GM18508 (cell line): ENCODE data around the gene ARHGAP42.
A peak's percentile ranks its signal among the peaks of the same experiment; 100 is the strongest.

Experiments
- ATAC-seq: cut with Tn5 transposase; IDR thresholded peaks from one replicate; pipeline ENCODE4 v1.9.1; 2021; ENCODE audit warnings: moderate number of reproducible peaks; ENCODE audit not compliant: insufficient read depth, unreplicated experiment

ARHGAP42 gene

GRCh38 chr11:100941033-100941432 is 253.9 kb downstream of the ARHGAP42 start:
- ATAC-seq, result no peak

GRCh38 chr11:100942016-100942415 is 254.9 kb downstream of the ARHGAP42 start:
- no peak for ATAC-seq

DNA sequence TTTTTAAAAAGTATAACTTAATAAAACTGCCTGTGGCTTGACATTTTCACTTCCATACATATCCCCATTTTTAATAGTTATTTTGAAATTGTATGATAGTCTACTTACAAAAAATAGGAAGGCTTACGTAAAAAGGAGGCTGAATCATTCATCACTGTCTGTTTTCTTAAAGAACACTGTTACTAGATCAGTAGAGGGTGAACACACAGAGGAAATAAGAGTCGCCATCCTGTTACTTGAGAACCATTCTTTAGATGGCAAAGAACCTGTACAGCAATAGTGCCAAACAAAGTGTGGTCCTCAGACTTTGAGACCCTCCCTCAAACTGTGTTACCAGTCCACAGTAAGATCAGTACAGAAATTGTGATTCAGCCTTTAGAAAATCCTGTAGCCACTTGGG is 261.8 kb downstream of the ARHGAP42 start:
- ATAC-seq, result no peak

DNA sequence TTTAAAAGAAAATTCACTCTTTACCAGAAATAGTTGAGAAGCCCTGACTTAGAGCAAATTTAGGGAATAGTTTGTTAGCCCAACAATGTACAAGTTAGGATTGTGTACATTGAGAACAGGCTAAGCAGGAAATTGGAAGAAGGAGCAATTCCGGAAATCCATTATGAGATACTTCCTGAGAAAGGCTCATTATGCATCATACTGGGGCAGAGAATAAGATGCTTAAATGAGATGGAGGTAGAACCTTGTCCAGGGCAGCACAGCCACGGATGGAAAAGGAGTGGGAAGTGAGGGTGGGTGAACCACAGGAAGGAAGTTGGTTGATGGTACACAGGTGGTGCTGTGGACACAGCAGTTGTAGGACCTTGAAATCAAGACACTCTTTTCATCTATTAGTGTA is 262.4 kb downstream of the ARHGAP42 start:
- ATAC-seq, result no peak

DNA sequence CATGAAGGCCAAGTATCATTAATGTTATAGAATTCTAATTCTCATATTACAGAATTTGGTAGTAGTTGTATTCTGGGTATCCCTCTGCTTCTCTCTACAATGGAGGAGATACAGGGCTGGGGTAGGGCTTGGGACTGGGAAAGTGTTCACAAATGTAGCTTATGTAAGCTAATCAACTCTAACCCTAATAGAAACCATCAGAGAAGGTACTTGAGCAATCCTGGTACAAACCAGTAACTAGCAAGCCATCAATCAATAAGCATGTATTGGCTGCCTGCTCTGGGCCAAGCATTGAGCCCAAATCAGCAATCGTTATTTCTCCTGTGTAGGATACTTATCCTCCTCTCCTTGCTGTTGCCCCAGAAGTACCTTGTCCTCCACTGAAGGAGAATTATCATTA is 268.2 kb downstream of the ARHGAP42 start:
- no peak for ATAC-seq

DNA sequence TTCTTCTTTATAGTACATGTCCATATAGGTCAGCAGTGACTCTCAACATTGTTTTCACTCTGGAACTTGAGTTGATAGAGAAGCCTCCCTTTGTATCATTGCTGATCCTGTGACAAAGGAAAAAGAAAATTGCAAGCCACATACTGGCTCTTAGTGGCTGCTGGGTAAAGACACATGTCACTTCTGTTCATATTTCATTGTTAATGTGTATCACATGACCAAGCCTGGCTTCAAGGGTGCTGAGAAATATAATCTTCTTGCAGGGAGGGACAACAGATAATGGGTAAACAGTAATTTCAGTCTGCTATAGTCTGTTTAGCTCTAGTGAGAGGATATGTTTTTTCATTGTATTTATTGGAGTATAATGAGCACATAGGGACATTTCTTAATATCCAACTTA is 269.3 kb downstream of the ARHGAP42 start:
- ATAC-seq, result no peak

- ATAC-seq, result no peak
These were observed 270.4 kb downstream of the ARHGAP42 start for GRCh38 chr11:100957499-100957898.

DNA sequence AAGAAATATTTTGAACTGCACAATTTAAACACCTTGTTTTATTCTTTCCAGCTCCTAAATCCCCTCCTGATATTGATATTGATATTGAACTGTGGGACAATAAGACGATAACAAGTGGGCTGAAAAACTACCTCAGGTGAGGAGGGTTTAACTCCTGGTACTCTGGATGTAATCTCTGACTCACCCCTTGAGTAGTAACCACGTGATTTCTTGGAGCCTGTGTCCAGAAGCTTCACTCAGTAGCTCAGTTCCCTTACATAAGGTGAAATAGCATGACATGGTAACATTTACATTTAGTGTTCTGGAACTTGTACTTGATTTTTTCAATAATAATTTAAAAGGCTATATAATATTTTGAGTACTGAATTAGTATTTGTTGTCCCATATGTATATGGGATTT is 274.5 kb downstream of the ARHGAP42 start:
- no peak for ATAC-seq

DNA sequence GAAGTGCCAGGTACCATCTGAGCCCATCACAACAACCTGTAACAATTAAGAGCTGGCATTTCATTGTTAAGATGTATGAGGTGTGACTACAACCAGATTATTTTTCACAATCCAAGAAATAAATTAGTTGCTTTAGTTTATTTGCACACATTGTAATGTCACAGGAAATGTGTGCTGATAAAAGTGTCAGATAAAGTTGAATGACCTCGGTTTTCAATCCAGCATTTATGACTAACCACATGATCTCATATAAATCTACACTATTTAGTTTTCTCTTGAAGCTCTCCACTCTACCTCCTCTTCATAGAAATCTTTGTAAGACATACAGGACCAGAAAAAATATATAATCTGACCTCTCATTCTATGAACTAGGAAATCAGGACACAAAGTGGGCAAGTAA is 276.3 kb downstream of the ARHGAP42 start:
- ATAC-seq, result no peak

GRCh38 chr11:100964435-100964834 is 277.3 kb downstream of the ARHGAP42 start:
- no peak for ATAC-seq

DNA sequence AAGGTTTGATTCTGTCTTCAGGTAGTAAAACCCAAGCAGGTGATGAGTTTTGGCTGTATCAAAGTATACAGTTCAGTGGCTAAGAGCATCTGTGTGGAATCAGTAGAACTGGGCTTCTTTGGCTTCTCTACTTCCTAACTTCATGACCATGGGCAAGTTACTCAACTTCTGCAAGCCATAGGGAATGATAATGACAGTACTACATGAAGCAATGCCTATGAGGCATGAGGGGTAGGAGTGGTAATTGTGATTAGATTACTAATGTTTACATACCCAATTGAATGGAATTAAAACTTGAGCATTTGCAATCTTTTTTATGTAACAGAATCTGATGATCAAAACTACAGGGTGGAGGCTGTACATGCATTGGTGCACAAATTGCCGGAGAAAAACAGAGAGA is 278.3 kb downstream of the ARHGAP42 start:
- ATAC-seq, result no peak

DNA sequence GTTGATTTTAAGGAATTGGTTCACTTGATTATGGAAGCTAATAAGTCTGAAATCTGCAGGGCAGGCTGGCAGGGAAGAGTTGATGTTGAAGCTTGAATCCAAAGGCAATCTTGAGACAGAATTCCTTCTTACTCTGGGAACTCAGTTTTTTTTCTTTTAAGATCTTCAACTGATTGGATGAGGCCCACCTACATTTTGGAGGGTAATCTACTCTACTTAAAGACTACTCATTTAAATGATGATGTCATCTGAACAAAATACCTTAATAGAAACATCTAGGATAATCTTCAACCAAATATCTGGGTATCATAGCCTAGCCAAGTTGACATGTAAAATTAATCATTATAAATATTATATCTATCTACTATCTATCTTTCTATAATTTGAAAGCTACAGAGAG is 279.3 kb downstream of the ARHGAP42 start:
- no peak for ATAC-seq

- no peak for ATAC-seq
These were observed 281.9 kb downstream of the ARHGAP42 start for GRCh38 chr11:100969008-100969407.

DNA sequence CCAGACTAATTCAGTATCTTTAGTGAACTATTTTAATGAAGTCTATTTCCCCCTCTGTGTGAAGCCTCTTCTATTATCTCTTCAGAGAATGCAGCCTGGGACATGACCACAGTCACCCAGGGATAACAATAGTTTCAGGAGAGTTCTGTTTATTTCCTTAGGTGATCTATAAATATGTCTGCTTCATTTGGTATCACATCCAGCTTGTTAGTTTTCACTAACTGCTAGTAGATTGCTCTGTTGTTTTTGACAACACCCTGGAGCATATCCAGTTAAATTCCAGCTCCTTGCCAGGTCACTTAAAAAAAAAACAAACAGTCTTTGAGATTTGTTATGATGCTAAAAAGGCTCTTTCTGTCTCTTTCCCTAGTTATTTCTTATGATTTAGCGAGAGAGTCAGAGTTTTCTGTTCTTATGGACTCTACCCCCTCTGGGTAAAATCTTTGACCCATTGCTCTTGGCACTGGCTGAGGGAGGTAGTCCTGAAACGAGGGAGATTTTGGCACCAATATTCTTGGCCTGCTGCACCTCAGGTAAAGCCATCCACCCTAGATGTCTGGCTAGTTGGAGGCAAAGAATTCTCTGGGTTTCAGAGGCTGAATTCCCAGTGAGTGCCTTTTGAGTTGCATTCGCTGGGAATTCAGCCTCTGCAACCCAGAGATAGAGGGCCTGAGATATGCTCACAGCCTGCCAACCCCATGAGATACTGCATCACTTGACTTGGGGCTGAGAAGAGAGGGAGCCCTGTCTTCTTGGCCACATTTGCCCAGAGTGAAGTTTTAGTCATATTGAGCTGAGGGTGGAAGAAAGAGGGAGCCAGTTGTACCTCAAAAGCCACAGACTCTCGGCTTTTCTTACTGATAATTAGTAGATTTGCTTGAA is 283.4 kb downstream of the ARHGAP42 start:
- no peak for ATAC-seq

- ATAC-seq, result no peak
These were observed 285.0 kb downstream of the ARHGAP42 start for GRCh38 chr11:100972046-100972445.

DNA sequence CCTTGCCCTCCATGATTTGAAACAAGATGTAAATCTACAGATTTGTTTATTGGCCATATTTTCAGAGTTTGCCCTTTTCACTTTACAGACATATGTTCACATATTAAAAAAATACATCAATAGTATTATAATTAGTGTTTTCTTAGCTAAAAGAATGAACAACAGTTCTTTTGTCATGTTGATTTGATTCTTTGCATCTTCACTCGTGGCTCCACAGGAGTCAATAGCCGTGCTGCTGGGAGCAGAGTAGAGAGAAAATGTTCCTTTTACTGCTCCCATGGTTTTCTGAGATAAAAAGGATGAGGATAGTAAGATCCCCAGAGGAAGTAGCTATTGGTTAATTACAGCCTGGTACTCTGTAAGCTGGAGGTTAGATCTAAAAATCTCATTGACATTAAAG is 291.4 kb downstream of the ARHGAP42 start:
- no peak for ATAC-seq

GRCh38 chr11:100978939-100979338 is 291.9 kb downstream of the ARHGAP42 start:
- ATAC-seq, result no peak

GRCh38 chr11:100980156-100980555 is 293.1 kb downstream of the ARHGAP42 start:
- no peak for ATAC-seq

DNA sequence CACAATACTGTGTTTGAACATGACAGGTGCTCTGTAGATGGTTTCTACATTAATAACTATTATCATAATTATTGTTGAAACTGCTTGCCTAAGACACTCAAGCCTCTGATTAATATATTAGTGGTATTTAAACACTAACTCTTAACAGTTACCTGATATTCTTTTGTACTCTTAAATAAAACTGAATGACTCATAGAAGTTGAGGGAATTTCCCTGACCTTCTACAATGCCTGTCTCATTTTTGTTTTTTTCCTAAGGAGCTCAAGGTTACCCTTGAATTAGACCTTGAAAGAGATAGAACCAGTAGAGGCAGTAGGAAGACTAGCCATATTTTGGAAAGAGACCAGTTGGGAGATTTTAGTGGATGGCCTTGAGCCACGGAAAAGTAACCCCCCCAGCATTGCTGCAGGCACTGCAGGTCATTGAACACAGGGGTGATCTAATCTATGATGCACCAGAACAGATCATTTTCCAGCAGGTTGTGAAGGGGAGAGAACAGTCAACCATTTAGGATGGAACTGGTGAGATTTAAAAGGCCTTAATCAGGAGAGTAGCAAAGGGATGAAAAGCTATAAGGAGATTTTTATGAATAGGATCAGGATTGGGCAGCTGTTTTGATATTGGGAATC is 294.2 kb downstream of the ARHGAP42 start:
- ATAC-seq, result no peak

DNA sequence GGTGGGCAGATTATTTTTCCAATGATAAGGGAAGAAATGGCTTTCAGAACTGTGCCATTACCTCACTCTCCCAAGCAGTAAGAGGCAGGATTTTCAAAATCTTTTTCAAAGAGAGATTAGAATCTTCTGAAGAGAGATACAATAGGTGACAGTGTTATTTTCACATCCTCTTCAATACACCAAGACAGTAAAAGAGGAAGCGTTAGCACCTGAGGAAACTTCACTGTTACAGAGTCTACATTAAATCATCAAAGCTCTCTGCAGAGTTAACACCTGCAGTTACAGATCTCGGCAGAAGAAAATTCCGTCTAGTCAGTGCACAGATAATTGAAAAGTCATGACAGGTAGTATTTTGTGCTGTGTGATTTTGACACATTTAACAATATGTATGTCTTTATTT is 297.6 kb downstream of the ARHGAP42 start:
- peak; percentile 83 for ATAC-seq

- no peak for ATAC-seq
These were observed 303.8 kb downstream of the ARHGAP42 start for GRCh38 chr11:100990931-100991330.

GRCh38 chr11:100991541-100991940 is 304.5 kb downstream of the ARHGAP42 start:
- ATAC-seq, result no peak
